H1 (cell line): ENCODE data around the gene NXF2. TPM values are rescaled to one million over a fixed set of nuclear protein-coding genes. Genes with fewer than 3 reads are reported as not detected.

ENCODE experiments used
- ATF3 ChIP-seq: IDR thresholded peaks from 2 replicates; pipeline ENCODE4 v1.6.1; 2011; ENCODE audit warnings: low read depth, mild to moderate bottlenecking, low read length; ENCODE audit not compliant: insufficient read depth
- CTCF ChIP-seq, 3 experiments: IDR thresholded peaks; 1 replicate in 2 of 3; 2 replicates in 1 of 3; pipeline versions ENCODE4 v1.5.1 to v1.6.1; 2011; ENCODE audit warnings: low read length in 3 of 3, mild to moderate bottlenecking in 3 of 3, inconsistent platforms in 2 of 3, low read depth in 1 of 3, moderate library complexity in 1 of 3; ENCODE audit not compliant: insufficient read depth in 1 of 3; ENCODE audit errors: control extremely low read depth in 1 of 3
- GABPA ChIP-seq: IDR thresholded peaks from 2 replicates; pipeline ENCODE4 v1.6.1; 2011; ENCODE audit warnings: mild to moderate bottlenecking, low read length, moderate library complexity, borderline replicate concordance; ENCODE audit not compliant: insufficient read depth
- SRF ChIP-seq: IDR thresholded peaks from 2 replicates; pipeline ENCODE4 v1.6.1; 2011; ENCODE audit warnings: mild to moderate bottlenecking, low read depth, low read length, moderate library complexity
- TAF7 ChIP-seq: optimal IDR thresholded peaks from 2 replicates; pipeline ENCODE3; 2011; ENCODE audit warnings: low read depth, mild to moderate bottlenecking, inconsistent platforms, low read length, moderate library complexity, borderline replicate concordance
- polyA plus RNA-seq, 7 experiments: library from polyadenylated mRNA; depleted of rRNA in 3 of 7; stranded (reverse) in 5 of 7; unstranded in 2 of 7; fragments of >200 nt in 5 of 7; fragments of 200-250 nt in 2 of 7; gene quantifications; 1 replicate in 5 of 7; 2 replicates in 1 of 7; 4 replicates in 1 of 7; pipeline versions ENCODE4 v1.2.1 to v1.2.3, GENCODE V29; 2011 to 2013; ENCODE audit warnings: missing spikeins in 2 of 7, mixed read lengths in 2 of 7
- total RNA-seq: library from RNA; stranded (reverse); fragmentation: NEBNext Ultra II Directional; extraction: Animal tissue kit (Norgen Biotek cat#: 25700); gene quantifications from 2 replicates; pipeline ENCODE4 v1.2.1, GENCODE V29; 2021

The NXF2 gene
- total and polyA plus RNA-seq, 2 of the 8 experiments (the other 6 are each of a cell fraction or from before 2014, with no cell fraction given), result not detected

DNA sequence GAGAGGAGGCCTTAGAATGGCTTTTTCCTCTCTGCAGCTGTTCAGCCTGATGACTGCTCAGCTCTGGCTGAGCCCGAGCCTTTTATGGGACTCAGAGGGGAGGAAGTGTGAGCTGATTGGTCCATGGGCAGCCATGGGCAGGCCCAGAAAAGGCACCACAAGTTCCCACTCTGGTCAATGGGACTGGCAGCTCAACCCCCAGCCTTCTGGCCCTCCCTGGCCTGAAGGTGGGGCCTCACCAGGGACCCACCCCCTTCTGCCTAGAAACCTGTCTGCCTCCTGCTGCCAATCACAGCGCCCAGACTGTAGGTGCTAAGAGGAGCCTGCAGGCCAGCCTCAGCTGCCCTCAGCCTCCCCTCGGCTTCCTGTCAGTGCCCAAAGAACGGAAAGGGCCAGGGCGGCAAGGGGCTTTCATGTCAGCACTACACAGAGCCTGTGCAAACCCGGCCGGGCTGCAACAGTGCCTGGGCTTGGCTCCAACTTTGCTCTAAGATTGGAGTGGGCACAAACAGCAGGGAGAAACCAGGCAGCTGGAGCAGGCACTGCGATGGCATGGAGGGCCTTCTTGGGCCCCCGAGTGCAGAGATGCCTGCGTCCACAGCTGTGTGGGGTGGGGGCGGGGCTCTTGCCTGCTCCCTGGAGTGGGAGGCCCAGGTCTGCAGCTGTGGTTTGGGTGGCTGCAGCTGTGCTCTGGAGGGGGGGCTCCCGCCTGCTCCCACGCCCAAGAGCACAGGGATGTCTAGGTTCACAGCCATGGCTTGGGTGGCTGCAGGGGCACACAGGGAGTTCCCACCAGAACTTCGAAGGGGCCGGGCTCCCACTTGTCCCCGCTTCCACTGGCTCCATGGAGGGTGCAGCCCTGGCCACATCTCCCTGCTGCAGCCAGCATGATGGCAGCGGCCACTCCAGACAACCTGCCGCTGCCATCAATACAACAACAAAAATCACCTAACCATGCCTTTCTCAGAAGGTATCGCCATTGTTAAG is 92.6 kb downstream of the NXF2 start (continued):
- TF ChIP-seq TAF7, result no peak
- no peak for TF ChIP-seq CTCF (IDR thresholded peaks at IDR 0.05; ENCODE audit: control extremely low read depth in 1 of 3, insufficient read depth in 1 of 3, low read depth in 1 of 3, low read length in 3 of 3)
- no peak for TF ChIP-seq SRF
- TF ChIP-seq GABPA, result no peak
- no peak for TF ChIP-seq ATF3
